ENCODE data around the gene FBXL14.

GRCh38 chr12:1643043-1643442 is 48.7 kb upstream of the FBXL14 start:
- TF ChIP-seq POLR2AphosphoS5 (IDR thresholded peaks at IDR 0.05), result no peak
- no peak for TF ChIP-seq POLR2A (IDR thresholded peaks at IDR 0.05)
- no peak for TF ChIP-seq CTCF (IDR thresholded peaks at IDR 0.05)
- no peak for TF ChIP-seq EP300 (IDR thresholded peaks at IDR 0.05)

Measured in suprapubic skin (tissue), 4 donors.